Activated CD8-positive, alpha-beta memory T cell treated with anti-CD3 and anti-CD28 coated beads for 1 hour (primary cell): ENCODE data around the gene CERT1.

Experiments
- DNase-seq, 2 donors: peaks; one replicate each; pipeline ENCODE4 v3.0.0-alpha.2; 2020; ENCODE audit warnings: low read depth in 1 of 2; ENCODE audit errors: extremely low read depth in 1 of 2

Gene CERT1

GRCh38 chr5:75473463-75473862 is 38.0 kb downstream of the CERT1 start:
- no peak for DNase-seq

- no peak for DNase-seq
Measured at GRCh38 chr5:75472973-75473372, 38.5 kb downstream of the CERT1 start.

- DNase-seq, result no peak
Measured at GRCh38 chr5:75471193-75471592, 40.2 kb downstream of the CERT1 start.

GRCh38 chr5:75469017-75469416 is 42.4 kb downstream of the CERT1 start:
- DNase-seq, result no peak

GRCh38 chr5:75468593-75468992 is 42.8 kb downstream of the CERT1 start:
- no peak for DNase-seq

- no peak for DNase-seq
Measured at GRCh38 chr5:75466006-75466716, 45.3 kb downstream of the CERT1 start.

- DNase-seq, result no peak
Measured at GRCh38 chr5:75465480-75465879, 45.9 kb downstream of the CERT1 start.

GRCh38 chr5:75463726-75464125 is 47.7 kb downstream of the CERT1 start:
- DNase-seq, result no peak

- DNase-seq, result no peak
Measured at GRCh38 chr5:75461679-75462078, 49.8 kb downstream of the CERT1 start.

- DNase-seq, result no peak
Measured at GRCh38 chr5:75460942-75461610, 50.4 kb downstream of the CERT1 start.

- no peak for DNase-seq
Measured at GRCh38 chr5:75460532-75460931, 50.9 kb downstream of the CERT1 start.

GRCh38 chr5:75457691-75458090 is 53.7 kb downstream of the CERT1 start:
- DNase-seq, result no peak

- no peak for DNase-seq
Measured at GRCh38 chr5:75457161-75457560, 54.3 kb downstream of the CERT1 start.

GRCh38 chr5:75450069-75450468 is 61.4 kb downstream of the CERT1 start:
- DNase-seq, result no peak

- DNase-seq, result no peak
Measured at GRCh38 chr5:75446068-75446467, 65.4 kb downstream of the CERT1 start.

- DNase-seq, result no peak
Measured at GRCh38 chr5:75441560-75441959, 69.9 kb downstream of the CERT1 start.

GRCh38 chr5:75439276-75439675 is 72.2 kb downstream of the CERT1 start:
- DNase-seq, result no peak

GRCh38 chr5:75438722-75439121 is 72.7 kb downstream of the CERT1 start:
- no peak for DNase-seq

- DNase-seq, result no peak
Measured at GRCh38 chr5:75435096-75435495, 76.3 kb downstream of the CERT1 start.

GRCh38 chr5:75433814-75434506 is 77.5 kb downstream of the CERT1 start:
- no peak for DNase-seq

GRCh38 chr5:75414241-75414640 is 97.2 kb downstream of the CERT1 start:
- no peak for DNase-seq
